HG03060 (cell line): ENCODE results near the gene EIF4E1B.

Experiments
- ATAC-seq: cut with Tn5 transposase; IDR thresholded peaks from one replicate; pipeline ENCODE4 v1.9.1; 2021; ENCODE audit warnings: low read depth, moderate number of reproducible peaks; ENCODE audit not compliant: unreplicated experiment

Gene EIF4E1B

DNA sequence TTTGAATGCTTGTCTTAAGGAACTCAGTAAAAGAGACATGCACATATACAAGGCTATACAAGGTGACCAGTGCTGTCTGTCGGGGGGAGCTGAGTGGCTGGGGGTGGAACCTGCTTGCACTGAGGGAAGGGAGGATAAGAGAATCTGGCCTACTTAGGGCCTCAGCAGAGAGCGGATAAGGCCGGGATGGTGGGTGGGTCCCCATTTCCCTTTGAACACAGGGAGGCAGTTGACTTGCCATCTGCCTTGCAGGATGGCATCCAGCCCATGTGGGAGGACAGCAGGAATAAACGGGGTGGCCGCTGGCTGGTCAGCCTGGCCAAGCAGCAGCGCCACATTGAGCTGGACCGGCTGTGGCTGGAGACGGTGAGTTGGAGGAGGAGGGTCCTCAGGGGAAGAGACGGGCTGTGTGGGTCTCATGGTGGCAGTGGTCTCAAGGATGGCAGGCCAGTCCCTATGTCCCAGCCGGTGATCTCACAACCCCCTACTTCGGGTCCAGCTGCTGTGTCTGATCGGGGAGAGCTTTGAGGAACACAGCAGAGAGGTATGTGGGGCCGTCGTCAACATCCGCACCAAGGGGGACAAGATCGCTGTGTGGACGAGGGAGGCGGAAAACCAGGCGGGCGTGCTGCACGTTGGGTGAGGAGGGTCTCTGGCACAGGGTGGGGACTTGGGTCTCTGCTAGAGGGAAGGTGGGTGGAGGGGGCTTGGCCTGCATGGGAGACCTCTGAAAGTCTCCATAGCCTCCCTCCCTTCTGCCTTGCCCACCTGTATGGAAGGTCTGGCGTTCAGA is 14.6 kb downstream of the EIF4E1B start:
- ATAC-seq: no peak

DNA sequence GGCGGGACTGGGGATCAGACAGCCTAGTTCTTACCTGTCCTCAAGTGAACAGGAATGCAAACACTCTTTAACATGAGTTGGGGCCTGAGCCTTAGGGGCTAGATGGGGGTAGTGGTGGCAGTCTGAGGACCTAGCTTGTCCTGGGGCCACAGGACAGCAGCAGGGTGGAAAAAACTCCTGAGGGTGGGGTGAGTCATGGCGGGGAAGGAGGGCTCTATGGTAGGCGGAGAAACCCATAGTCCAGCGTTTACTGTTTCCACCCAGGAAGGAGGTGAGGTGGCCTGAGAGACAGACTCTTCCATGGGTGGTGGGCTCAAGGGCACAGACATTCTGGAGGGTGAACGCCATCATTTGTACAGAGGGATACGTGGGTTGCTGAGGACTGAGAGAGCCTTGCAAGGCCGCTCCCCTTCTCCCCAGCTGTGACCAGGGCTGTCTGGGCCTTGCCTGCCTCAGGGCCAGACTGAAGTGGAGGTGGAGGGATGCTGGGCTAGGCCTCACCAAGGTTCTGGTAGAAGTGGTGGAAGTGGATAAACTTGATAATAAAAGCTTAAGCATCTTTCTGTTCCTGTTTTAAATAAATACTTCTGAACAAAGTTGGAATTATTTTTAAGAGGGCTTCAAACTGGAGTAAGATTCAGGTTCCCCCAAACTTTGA is 15.7 kb downstream of the EIF4E1B start:
- ATAC-seq: no peak

DNA sequence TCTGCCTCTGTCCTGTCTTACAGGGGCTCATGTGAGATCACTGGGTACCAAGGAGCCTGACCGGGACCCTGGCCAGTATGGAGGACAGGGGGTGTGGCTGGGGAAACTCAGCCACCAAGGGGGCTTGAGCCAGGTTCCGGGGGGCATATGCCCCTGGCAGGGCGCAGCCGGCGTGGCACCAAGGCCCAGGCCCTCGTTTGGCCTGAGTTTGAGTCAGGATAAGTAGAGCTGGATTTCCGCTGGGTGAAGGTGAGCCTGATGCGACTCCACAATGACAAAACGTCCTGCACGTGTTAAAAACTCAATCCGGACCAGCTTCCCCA is 16.2 kb downstream of the EIF4E1B start:
- peak; percentile 6 for ATAC-seq

DNA sequence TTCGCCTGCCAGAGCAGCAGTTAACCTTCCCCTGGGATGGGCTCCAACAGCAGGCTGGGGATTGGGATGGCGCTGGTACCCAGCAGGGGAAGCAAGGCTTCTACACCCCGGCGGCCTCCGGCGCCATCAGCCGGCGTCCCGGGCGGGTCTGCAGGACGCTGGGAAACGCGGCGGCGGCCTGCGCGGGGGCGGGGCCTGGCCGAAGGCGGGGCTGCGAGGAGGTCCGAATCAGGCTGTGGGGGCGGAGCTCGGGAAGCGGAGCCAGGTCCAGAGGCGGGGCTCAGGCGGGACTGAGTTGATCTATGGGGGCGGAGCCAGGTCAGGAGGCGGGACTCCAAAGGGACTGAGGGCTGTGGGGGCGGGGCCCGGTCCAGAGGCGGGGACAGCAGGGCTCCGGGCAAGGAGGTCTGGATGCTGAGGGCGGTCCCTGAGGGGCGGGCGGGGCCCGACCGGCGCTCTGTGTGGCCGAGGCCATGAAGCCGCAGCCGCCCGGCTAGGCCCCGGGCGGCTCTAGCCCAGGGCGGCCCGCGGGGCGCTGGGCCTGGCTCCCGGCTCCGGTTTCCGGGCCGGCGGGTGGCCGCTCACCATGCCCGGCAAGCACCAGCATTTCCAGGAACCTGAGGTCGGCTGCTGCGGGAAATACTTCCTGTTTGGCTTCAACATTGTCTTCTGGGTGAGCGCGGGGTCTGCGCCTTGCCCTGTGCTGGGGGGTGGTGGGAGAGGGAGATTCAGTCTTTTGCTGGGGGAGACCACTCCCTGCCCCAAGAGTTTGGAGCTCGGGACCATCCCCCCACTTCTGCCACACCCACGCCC is 16.8 kb downstream of the EIF4E1B start, which contains the start of gene TSPAN17:
TSPAN17 (plus strand) TSS at position 455 of the 813 bp plus-strand sequence; CDS start at position 587, 132 bp downstream.
- ATAC-seq: peak; percentile 84

DNA sequence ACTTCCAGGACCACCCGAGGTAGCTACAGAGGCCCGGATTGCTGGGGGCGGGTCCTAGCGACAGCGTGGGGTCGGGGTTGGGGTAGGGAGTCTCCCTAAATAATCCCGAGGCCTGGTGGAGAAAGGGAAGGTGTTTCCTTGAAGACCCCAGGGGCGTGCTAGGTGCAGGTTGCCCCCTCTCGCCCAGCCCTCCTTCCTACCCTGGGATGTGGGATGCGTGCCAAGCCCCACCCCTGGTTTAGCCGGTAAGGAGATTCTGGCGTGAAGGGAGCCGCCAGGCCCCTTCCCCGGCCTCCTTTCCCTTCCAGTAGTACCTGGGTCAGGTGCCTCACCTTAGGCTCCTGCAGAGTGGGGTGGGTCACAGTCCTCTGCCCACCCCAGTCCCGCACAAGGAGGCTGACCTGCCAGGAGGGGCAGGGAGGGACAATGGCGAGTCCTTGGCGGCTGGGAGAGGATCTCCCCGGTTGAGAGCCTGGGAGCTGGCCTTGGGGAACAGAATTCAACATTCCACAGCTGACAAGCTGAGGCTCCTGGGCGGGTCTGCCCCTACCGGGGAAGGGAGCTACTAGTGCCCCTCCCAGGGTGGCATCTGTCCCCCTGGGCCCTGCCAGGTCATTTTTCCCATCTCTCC is 17.5 kb downstream of the EIF4E1B start:
- no peak for ATAC-seq

DNA sequence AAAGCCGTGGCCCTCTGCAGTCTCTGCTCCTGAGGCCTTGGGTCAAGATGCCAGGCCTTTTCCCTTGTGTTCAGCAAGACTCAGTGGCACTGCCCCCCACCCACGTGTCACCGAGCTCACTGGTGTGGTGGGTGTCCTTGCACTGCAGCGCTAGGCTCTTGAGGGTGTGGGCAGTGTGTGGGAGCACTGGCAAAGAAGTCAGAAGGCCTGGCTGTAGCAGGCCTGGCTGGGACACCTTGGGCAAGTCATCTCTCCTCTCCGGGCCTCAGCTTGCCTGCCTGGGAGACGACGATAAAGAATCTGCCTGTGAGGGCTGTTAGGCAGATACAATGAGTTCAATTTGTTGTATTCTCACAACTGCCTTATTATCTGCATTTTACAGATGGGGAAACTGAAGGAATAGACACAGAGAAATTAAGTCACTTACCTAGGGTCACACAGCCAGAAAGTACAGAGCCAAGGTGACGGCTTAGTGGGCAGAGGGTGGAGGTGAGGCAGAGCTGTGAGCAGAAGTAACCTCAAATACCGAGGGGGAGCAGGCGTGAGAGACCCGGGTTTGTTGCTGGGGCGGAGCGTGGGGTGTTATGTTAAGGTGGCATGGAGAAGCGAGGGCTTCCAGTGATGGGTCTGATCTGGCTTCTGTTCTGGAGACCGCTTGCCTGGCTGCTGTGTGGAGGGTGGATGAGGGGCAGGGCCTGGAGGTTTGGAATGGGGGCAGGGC is 18.2 kb downstream of the EIF4E1B start:
- no peak for ATAC-seq

DNA sequence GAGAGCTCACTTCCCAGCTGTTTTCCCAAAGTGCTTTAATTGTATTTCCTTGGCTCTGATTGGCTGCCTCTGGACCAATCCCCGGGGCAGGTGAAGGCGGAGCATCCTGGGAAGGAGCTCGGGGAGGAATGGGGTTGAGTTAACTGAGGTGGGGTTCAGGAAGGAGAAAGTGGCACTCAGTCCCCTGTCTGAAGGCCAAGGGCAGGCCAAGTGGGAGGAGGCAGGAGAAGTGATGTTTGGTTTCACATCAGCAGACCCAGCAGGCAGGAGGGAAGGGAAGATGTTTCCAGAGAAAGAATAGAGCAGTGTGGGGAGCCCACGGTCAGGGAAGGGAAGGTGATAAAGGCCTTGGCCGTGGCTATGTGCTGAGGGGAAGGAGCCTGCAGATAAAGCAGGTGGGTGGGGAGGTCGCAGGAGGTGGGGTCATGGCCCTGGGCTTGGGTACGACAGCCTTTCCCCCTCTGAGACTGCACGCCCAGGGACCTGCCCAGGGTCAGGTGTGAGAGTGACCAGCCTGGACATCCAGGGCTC is 19.9 kb downstream of the EIF4E1B start:
- ATAC-seq: no peak

DNA sequence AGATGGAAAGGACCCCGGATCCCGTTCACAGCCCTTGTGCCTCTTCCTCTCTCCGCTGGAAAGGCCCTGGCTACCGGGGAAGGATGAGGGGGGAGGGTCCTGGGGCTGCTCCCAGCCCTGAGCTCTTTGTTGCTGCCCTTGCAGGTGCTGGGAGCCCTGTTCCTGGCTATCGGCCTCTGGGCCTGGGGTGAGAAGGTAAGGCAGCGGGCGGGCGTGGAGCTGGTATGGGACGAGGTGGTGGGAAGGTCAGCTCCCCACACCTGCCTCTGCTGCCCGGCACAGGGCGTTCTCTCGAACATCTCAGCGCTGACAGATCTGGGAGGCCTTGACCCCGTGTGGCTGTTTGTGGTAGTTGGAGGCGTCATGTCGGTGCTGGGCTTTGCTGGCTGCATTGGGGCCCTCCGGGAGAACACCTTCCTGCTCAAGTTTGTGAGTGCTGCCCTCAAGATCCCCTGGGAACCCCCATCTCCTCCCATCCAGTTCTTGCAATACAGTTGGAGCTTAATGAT is 21.1 kb downstream of the EIF4E1B start:
- ATAC-seq: no peak

DNA sequence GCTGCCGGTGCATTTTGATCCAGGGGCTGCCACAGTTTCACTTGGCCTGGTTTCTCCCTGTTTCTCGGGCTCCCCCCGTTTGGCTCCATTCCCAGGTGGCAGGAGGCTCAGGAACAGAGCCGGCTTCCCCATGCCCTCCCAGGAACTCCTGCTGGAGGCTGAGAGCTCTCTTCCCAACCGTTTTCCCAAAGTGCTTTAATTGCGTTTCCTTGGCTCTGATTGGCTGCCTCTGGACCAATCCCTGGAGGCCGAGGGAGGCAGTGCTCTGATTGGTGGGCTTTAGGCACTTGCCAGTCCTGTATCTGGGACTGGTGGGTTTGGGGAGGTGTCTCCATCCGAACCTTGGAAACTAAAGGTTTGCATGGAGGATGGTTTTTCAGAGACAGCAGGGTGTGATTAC is 21.7 kb downstream of the EIF4E1B start:
- no peak for ATAC-seq

DNA sequence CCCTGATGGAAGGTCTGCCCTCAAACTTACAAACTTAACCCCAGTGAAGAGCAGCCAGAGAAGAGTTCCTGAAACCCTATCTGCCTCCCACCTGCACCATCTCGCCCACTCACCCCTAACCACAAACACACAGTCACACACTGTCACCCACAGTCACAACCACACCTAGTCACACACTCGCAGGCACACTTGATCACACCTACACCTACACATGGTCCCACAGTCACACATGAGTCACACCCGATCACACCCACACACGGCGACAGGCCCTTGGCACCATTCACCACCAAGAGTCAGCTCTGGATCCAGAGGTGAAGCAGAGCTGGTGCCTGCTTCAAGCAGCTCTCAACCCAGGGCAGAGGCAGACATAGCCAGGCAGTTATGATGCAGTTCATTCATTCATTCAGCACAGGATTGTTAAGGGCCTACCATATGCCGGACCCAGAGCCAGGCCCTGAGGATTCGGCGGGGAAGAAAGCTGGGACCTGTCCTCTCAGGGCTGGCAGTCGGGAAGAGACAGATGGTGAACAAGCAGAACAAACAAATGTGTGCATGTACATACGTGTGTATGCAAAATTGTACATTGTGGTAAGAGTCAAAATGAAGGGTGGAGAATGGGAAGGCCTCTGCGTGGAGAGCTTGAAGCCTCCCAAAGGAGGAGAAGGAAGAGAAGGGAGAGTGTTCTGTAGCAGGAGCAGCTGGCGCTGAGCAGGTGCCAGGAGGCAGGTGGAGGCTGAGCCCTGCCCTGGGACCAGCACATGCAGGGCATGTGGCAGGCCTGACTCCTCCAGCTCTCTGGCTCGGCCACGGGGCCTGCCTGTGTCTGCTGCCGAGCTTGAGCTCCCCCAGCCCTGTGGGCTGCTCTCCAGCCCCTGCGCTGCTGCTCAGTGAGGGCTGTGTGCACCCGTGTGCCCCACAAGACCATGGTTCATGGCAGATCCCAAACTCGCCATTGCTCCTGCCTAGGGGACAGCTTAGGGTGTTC is 23.2 kb downstream of the EIF4E1B start:
- no peak for ATAC-seq

DNA sequence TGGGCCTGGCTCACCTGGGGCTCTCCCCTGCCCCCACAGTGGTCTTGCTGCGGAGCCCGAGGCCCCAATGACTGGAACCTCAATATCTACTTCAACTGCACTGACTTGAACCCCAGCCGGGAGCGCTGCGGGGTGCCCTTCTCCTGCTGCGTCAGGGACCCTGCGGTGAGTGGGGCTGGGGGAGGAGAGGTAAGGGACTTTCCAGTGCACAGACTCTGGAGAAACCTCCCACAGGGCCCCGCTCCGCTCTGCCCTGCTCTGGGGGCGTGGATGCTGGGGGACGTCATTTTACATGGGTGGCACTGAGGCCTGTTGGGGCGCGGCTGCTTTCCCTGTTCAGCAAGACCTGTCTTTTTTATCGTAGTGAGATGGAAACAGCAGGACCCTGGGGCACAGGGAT is 24.4 kb downstream of the EIF4E1B start:
- ATAC-seq: no peak

DNA sequence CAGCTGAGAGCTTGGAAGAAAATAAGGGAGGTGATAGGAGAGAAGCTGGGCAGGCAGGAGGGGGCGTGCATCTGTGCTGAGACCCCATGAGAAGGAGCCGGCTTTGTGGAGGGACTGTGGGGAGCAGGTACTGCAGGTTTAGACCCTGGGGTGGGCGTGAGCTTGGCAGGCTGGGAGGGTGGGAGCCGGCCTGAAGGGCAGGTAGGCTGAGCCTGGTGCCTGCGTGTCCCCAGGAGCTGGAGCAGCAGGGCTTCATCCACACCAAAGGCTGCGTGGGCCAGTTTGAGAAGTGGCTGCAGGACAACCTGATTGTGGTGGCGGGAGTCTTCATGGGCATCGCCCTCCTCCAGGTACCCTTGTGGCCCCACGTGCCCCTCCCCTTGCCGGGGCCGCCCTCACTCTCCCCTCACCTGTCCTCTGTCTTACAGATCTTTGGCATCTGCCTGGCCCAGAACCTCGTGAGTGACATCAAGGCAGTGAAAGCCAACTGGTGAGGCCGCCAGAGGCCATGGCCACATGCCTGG is 26.1 kb downstream of the EIF4E1B start:
- no peak for ATAC-seq

DNA sequence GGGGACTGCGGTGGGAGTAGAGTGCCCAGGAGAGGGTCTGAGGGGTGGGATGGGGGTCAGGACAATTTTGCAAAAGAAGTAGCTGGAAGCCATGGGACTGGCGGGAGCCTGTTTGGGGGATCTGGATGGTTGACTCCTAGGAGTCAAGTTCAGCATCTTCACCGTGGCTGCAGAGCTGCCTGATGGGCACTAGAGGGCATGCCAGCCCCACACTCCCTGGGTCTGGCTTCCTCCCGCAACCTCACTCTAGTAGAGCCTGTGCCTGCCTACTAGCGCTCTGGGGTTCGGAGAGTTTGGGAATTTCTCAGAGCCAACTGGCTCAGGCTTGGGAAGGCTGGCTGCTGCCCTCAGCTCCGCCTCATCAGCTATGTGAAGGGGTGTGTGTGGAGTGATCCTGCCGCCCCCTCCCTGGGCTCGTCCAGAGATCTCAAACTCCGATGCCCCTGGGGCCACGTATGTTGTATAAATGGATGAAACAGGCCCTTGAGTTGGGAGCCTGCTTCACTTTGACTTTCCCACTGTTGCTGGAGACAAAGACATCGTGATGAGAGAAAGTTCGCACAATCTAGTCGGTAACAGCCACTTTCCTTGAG is 27.6 kb downstream of the EIF4E1B start:
- ATAC-seq: no peak

DNA sequence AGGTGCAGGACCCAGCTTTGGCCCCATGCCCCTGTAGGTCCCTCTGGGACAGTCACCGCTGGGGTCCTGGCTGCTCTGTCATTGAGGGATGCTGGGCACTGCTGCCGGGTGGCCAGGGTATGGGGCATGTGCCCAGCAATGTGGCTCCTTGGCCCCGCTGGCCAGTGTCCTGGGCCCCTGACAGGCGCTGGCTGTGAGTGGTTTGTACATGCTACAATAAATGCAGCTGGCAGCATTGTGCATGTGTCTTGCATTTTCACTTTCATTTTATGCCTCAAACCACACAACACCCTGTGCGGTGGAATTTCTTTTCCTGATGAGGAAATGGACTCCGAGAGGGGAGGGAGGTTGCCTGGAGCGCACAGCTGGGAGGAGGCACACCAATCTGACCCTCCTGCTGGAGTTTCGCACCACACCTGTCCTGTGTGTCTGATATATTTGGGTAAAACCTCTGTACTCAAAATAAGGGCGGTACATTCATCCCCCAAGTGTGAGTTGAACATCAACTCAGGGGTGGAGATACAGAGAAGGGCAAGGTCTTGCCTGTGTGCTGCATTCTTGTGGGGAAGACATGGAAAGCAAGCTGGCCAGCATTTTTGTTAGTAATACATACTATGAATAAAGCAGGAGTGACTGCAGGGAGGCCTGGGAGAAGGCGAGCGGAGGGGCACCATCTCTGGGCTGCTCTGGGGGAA is 28.5 kb downstream of the EIF4E1B start:
- ATAC-seq: no peak

DNA sequence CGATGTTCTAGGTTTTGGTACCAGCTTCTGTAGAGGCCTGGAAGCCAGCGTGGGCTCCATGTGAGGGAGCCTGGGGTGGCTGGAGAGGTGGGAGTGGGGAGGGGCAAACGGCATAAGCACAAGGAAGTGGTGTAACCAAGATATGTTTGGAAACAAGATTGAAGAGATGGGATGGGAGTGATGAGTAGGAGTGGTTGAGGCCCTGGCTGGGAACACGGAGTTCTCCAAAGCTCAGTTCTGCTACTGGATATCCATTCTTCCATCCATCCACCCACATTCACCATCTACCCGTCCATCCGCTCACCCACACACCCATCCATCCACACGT is 29.0 kb downstream of the EIF4E1B start:
- ATAC-seq: no peak

DNA sequence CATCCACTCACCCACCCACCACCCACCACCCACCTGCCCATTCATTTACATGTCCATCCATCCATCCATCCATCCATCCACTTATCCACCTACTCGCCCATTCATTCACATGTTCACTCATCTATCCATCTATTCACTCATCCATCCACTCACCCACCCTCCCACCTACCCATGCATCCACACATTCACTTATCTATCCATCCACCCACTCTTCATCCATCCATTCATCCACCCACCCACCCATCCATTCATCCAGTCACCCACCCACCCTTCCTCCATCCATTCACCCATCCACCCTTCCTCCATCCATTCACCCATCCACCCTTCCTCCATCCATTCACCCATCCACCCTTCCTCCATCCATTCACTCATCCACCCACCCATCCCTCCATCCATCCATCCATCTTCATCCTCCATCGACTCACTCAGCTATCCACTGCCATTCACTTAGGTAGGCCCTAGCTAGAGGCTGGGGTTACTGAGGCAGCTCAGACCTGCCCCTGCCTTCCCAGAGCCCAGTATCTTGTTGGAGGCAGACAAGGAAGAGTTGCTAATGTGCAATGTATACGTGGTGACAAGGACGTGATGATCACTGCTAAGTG is 29.5 kb downstream of the EIF4E1B start:
- no peak for ATAC-seq

DNA sequence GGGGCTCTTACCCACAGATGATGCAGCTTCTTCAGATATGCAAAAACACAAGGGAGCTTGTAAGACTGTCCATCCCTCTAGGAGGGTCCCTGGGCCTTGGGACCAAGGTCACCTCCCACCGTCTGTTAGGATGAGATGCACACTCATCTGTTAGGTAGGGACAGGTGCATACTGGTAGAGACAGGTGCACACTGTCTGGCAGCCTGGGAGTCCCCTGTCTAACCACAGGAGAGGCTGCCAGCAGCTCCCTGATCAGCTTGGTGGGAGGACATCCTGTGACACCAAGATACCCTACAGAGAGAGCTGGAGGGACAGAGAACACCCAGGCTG is 30.0 kb downstream of the EIF4E1B start:
- peak; percentile 14 for ATAC-seq
